Panc1 (cell line): ENCODE results near the gene NAGS. TPM values are rescaled to one million over a fixed set of nuclear protein-coding genes. Genes with fewer than 3 reads are reported as not detected.

Source experiments
- ATAC-seq: fragments of 200-7000 bp; cut with Tn5 transposase; 2 replicates; pipeline ENCODE4 v1.9.1; 2020; ENCODE audit warnings: mild to moderate bottlenecking, moderate library complexity
- BruUV-seq: library from RNA; stranded (reverse); fragments of 400-500 nt; replicated peaks from 2 replicates; lab custom pipeline; 2021; lab: Mats Ljungman, UMichigan
- CTCF ChIA-PET: fragments of 300-600 bp; sonication (Branson Sonifier 250); formaldehyde crosslinking; loops from one replicate; lab custom pipeline; 2022; ENCODE audit warnings: antibody characterized with exemption; lab: Charles Lee
- POLR2A ChIA-PET: fragments of 300-600 bp; sonication (Branson Sonifier 250); formaldehyde crosslinking; loops from one replicate; lab custom pipeline; 2022; ENCODE audit warnings: antibody characterized with exemption; lab: Charles Lee
- DNase-seq: peaks from one replicate; pipeline ENCODE4 v3.0.0-alpha.2; 2010; ENCODE audit warnings: low read depth, low spot score
- H3K27ac ChIP-seq: 2 replicates; pipeline ENCODE4 v1.5.1; 2011; ENCODE audit warnings: mild to moderate bottlenecking, low read length, inconsistent platforms
- H3K27me3 ChIP-seq: fragments of 200-500 bp; sonication (Bioruptor generic); 2 replicates; pipeline ENCODE4 v1.6.0; 2014; ENCODE audit warnings: low read length, inconsistent platforms; ENCODE audit not compliant: control insufficient read depth, insufficient read depth
- H3K36me3 ChIP-seq: fragments of 200-500 bp; sonication (Bioruptor generic); 2 replicates; pipeline ENCODE4 v1.5.1; 2014; ENCODE audit warnings: inconsistent platforms, mild to moderate bottlenecking, low read length, moderate library complexity; ENCODE audit not compliant: control insufficient read depth, insufficient read depth
- H3K4me1 ChIP-seq: 2 replicates; pipeline ENCODE4 v1.5.1; 2011; ENCODE audit warnings: inconsistent platforms, mild to moderate bottlenecking, low read length, moderate library complexity; ENCODE audit not compliant: control insufficient read depth, insufficient read depth
- H3K4me3 ChIP-seq, 2 experiments: 2 replicates each; pipeline ENCODE4 v1.5.1; 2011 to 2012; ENCODE audit warnings: low read depth in 2 of 2, low read length in 2 of 2, mild to moderate bottlenecking in 2 of 2, inconsistent platforms in 1 of 2, moderate library complexity in 1 of 2
- H3K9me3 ChIP-seq: fragments of 200-500 bp; sonication (Bioruptor generic); 2 replicates; pipeline ENCODE4 v1.5.1; 2014; ENCODE audit warnings: low read depth, mild to moderate bottlenecking, inconsistent platforms, low read length, moderate library complexity; ENCODE audit not compliant: control insufficient read depth, insufficient read depth
- POLR2AphosphoS5 ChIP-seq: IDR thresholded peaks from 2 replicates; pipeline ENCODE4 v1.6.1; 2012; ENCODE audit warnings: mild to moderate bottlenecking, low read depth, low read length, moderate library complexity
- SIN3A ChIP-seq: IDR thresholded peaks from 2 replicates; pipeline ENCODE4 v1.6.1; 2012; ENCODE audit warnings: low read depth, mild to moderate bottlenecking, low read length, moderate library complexity, borderline replicate concordance; ENCODE audit not compliant: insufficient read depth
- TCF7L2 ChIP-seq: IDR thresholded peaks from 2 replicates; pipeline ENCODE4 v1.6.1; 2011; ENCODE audit warnings: mild to moderate bottlenecking, low read depth, low read length, inconsistent platforms
- in situ Hi-C: cut with HindIII; loops from 2 replicates; pipeline ENCODE4 v1.10.0; 2016; ENCODE audit warnings: low sequenced_read_pairs, low pct_unique_long_range_greater_than_20kb
- intact Hi-C: fragments of 100-400 bp; cut with micrococcal nuclease; formaldehyde crosslinking; loops from one replicate; pipeline ENCODE4 v1.10.0; 2022; ENCODE audit not compliant: unreplicated experiment
- total RNA-seq: library from RNA; stranded (reverse); gene quantifications from one replicate; pipeline ENCODE4 v1.2.1, GENCODE V29; 2021; ENCODE audit not compliant: unreplicated experiment
- TF ChIP-seq, protein P1 (sequence below): fragments of 450-650 bp; IDR thresholded peaks from 2 replicates; pipeline ENCODE4 v1.5.1; 2017; ENCODE audit warnings: mild to moderate bottlenecking
- TF ChIP-seq, protein P2 (sequence below), 2 experiments: IDR thresholded peaks; 2 replicates each; pipeline ENCODE4 v1.6.1; 2011 to 2012; ENCODE audit warnings: low read depth in 2 of 2, control low read depth in 1 of 2, low read length in 1 of 2, mild to moderate bottlenecking in 1 of 2, moderate library complexity in 1 of 2; ENCODE audit not compliant: insufficient read depth in 1 of 2

The NAGS gene
- total RNA-seq, 1 experiment from 2014 or later = 2.7 TPM

DNA sequence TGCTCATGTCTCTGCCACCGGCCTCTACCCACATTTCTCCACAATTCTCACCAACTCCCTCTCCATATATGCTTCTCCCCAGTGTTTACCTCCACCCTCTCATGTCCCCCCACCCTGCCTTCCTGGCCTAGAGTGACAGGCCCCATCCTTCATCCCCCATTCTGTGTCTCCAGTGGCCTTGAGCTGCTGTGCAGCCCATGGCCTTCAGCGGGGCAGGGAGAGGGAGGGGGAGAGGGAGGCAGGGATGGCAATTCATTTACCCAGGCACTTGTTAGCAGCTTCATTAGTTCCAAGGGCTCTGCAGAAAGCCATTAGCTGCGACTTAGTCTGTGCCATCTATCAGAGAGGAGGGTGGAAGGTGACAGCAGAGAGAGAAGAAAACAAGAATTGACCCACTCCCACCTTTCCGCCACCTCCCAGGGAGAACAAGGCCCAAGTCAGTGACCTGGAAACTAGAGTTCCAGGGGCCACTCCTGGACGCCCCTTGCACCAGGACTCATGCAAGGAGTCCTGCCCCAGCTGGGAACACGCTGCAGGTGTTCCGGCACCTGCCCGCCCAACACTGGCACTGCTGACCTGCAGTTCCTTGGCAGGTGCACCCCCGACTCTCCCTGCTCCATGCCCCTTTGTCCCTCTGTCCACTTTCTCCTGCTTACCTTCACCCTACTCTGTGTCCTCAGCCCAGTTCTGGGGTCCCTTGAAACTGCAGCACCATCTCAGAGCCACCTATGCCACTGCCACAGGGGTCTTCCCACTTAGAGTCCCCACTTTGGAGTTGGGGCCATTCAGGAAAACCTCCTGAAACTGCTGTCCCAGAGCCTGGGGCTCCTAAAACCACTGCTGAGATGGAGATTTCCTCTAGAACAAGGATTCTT lies 27.2 kb upstream of the NAGS start:
- TF ChIP-seq, protein P1, sequence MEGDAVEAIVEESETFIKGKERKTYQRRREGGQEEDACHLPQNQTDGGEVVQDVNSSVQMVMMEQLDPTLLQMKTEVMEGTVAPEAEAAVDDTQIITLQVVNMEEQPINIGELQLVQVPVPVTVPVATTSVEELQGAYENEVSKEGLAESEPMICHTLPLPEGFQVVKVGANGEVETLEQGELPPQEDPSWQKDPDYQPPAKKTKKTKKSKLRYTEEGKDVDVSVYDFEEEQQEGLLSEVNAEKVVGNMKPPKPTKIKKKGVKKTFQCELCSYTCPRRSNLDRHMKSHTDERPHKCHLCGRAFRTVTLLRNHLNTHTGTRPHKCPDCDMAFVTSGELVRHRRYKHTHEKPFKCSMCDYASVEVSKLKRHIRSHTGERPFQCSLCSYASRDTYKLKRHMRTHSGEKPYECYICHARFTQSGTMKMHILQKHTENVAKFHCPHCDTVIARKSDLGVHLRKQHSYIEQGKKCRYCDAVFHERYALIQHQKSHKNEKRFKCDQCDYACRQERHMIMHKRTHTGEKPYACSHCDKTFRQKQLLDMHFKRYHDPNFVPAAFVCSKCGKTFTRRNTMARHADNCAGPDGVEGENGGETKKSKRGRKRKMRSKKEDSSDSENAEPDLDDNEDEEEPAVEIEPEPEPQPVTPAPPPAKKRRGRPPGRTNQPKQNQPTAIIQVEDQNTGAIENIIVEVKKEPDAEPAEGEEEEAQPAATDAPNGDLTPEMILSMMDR = no peak
- TF ChIP-seq TCF7L2 = no peak
- TF ChIP-seq, protein P2, sequence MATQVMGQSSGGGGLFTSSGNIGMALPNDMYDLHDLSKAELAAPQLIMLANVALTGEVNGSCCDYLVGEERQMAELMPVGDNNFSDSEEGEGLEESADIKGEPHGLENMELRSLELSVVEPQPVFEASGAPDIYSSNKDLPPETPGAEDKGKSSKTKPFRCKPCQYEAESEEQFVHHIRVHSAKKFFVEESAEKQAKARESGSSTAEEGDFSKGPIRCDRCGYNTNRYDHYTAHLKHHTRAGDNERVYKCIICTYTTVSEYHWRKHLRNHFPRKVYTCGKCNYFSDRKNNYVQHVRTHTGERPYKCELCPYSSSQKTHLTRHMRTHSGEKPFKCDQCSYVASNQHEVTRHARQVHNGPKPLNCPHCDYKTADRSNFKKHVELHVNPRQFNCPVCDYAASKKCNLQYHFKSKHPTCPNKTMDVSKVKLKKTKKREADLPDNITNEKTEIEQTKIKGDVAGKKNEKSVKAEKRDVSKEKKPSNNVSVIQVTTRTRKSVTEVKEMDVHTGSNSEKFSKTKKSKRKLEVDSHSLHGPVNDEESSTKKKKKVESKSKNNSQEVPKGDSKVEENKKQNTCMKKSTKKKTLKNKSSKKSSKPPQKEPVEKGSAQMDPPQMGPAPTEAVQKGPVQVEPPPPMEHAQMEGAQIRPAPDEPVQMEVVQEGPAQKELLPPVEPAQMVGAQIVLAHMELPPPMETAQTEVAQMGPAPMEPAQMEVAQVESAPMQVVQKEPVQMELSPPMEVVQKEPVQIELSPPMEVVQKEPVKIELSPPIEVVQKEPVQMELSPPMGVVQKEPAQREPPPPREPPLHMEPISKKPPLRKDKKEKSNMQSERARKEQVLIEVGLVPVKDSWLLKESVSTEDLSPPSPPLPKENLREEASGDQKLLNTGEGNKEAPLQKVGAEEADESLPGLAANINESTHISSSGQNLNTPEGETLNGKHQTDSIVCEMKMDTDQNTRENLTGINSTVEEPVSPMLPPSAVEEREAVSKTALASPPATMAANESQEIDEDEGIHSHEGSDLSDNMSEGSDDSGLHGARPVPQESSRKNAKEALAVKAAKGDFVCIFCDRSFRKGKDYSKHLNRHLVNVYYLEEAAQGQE (IDR thresholded peaks at IDR 0.05; ENCODE audit: insufficient read depth in 1 of 2, low read depth in 2 of 2, low read length in 1 of 2) = no peak
- no peak for TF ChIP-seq SIN3A
- no peak for TF ChIP-seq POLR2AphosphoS5
- Histone ChIP-seq H3K4me1 (no peaks in the 10 kb centered on the region), H3K4me3 (no peak overlapping the region), H3K27ac (no peak overlapping the region), H3K27me3 (no peaks in the 10 kb centered on the region; the same call in 1 of the 2 replicates), H3K36me3 (no peaks in the 10 kb centered on the region), H3K9me3 (no peaks in the 10 kb centered on the region)
- POLR2A ChIA-PET = no interaction called here
- CTCF ChIA-PET = no interaction called here
- no peak for ATAC-seq
- in situ Hi-C loops (no loop called here), intact Hi-C loops (no loop called here)
- no TSS peak for BruUV-seq
- no peak for DNase-seq

DNA sequence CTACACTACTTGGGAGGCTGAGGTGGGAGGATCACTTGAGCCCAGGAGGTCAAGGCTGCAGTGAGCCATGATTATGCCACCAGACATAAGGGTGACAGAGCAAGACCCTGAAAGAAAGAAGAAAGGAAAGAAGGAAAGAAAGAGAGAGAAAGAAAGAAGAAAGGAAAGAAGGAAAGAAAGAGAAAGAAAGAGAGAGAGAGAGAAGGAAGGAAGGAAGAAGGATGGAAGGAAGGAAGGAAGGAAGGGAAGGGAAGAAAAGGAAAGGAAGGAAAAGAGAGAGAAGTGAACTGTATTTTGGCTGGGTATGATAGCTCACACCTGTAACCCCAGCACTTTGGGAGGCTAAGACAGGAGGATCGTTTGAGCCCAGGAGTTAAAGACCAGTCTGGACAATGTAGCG lies 26.3 kb upstream of the NAGS start:
- no peak for TF ChIP-seq SIN3A
- TF ChIP-seq, protein P1 = no peak
- TF ChIP-seq TCF7L2 = no peak
- TF ChIP-seq POLR2AphosphoS5 = no peak
- TF ChIP-seq, protein P2 (IDR thresholded peaks at IDR 0.05; ENCODE audit: insufficient read depth in 1 of 2, low read depth in 2 of 2, low read length in 1 of 2) = no peak
- ATAC-seq = no peak
- in situ Hi-C loops = no loop called here
- Histone ChIP-seq H3K9me3 (no peaks in the 10 kb centered on the region), H3K4me3 (no peak overlapping the region), H3K27ac (no peak overlapping the region), H3K36me3 (no peaks in the 10 kb centered on the region), H3K4me1 (no peaks in the 10 kb centered on the region), H3K27me3 (no peaks in the 10 kb centered on the region; the same call in 1 of the 2 replicates)
- no TSS peak for BruUV-seq
- ChIA-PET POLR2A (no interaction called here), CTCF (no interaction called here)
- no peak for DNase-seq
- intact Hi-C loops = no loop called here
